Limb (tissue), 2 donors: ENCODE results near the gene RAB21.
A peak's percentile ranks its signal among the peaks of the same experiment; 100 is the strongest.
"Not testable (repeated sequence)": the region's sequence is repeated elsewhere in the genome, so short reads cannot be mapped to it uniquely, and the experiment has no call there.

Experiments
- DNase-seq, 2 donors: peaks; one replicate each; pipeline ENCODE4 v3.0.0-alpha.2; 2016; ENCODE audit errors: extremely low spot score in 2 of 2

The RAB21 gene

DNA sequence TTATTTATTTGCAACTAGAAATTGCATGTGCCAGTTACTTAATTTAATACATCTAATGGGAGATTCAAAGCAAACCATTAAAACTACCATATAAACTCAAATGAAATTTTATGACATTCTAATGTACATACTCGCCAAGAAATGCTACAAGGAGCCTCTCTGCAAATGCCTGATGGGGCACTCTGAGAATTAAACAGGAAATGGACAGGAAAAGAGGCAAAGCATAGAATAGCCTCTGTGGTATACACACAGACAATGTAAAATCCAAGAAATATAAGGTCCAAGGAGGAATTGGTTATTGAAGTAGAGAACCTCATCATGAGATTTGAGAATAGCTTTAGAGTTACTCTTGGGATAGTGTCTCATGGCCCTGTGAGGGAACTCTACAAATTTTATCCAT lies 41.2 kb downstream of the RAB21 start:
- DNase-seq: no peak

DNA sequence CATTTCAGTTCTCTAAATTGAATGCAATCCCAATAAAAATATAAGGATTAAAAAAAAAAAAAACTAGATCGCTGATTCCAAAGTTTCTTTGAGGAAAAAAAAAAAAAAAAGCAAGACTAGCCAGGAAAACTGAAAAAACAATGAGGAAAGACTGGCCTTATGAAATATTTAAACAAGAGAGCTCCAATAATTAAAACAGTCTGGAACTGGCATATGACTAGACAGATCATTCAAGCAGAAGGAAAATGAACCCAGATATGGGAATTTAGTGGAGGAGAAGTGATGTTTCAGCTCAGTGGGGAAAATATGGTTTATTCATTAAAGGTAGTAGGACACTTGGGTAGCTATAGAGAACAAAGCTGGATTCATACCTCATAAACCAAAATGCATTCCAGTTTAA lies 42.9 kb downstream of the RAB21 start:
- DNase-seq: peak in 1 of 2 donors; percentile 9

DNA sequence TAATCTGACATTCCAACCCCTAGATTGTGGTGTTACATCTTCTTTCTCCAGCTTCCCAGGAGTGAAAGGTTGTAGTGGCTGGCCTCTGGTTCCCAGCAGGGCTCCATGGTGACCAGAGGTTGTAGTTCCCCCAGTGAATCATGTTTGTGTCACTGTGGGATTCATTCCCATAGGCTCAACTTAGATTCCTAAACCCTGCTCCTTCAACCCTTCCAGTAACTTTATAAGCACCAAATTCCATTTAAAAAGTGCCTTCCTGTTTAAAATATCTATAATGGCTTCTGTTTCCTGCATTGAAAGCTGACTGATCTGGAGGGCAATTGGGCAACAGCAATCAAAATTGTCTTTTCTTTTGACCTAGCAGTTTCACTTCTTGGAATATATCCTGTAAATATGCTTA lies 44.4 kb downstream of the RAB21 start:
- no peak for DNase-seq

DNA sequence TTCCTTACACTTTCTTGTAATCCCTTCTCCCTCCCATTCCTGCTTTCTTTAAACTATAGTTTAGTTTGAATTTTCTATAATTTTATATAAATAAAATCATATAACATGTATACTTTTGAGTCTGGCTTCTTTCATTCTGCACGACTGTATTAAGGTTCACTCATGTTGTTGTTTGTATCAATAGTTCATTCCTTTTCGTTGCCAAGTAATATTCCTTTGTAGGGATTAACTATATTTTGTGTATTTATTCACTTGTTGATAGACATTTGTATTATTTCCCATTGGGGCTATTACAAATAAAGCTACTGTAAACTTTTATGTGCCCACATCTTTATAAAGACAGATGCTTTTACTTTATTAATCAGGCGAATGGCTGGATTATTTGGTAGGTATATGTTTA lies 45.5 kb downstream of the RAB21 start:
- DNase-seq: no peak

DNA sequence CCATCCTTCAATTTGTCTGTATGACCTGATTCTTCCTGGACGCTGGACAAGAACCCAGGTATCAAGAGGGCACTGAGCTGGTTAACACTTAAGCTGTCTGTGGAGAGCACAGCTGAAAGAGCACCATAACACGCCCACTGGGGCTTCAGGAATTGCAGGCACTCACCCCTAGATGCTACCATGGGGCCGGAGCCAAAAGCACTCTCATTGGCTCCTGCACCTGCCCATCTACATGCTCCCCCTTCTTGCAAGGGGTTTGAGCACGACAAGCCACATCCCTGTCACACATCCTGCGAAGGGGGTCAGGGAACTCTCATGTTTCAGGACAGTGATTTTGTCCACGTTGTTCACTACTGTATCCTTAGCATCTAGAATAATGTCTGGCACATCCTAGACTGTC lies 49.8 kb downstream of the RAB21 start:
- no peak for DNase-seq

DNA sequence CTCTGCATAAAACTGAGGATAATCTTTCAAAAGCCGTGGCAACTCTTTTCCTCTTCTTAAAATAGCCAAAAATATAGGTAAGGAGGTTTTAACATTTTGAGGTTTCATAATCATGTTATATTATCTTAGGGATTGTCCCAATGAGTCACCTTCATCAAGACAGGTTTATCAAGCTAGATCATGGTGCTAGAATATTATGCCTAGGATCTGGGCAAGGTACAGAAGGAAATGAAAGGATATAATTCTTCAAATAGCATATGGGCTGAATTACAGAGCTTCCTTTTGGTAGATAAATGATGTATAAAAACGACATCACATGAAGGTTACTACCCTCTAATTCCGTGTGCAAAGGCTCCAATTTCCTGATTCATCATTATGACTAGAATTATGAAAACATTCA lies 56.3 kb downstream of the RAB21 start:
- no peak for DNase-seq

DNA sequence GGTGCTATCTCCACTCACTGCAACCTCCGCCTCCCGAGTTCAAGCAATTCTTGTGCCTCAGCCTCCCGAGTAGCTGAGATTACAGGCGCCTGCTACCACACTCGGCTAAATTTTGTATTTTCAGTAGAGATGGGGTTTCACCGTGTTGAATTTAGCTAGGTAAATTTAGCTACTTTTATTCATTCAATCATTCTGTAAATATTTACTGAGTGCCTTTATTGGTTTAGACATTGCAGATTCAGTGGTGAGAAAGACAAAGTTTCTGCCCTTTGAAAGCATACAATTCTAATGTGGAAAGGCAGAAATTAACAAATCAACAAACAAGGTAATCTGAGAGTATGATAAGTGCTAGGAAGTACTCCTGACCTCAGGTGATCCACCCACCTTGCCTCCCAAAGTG lies 60.6 kb downstream of the RAB21 start:
- not testable (repeated sequence) for DNase-seq

DNA sequence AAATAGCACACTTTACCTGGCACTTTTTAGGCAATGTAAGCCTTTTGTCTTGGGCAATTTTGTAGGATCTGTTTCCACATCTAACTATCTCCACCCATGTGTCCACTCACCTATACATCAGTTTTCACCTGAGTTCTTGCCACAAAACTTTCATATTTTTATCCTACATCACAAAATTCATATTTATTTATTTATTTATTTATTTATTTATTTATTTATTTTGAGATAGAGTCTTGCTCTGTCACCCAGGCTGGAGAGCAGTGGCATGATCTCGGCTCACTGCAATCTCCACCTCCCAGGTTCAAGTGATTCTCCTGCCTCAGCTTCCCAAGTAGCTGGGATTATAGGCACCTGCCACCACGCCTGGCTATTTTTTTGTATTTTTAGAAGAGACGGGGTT lies 67.4 kb downstream of the RAB21 start:
- not testable (repeated sequence) for DNase-seq

DNA sequence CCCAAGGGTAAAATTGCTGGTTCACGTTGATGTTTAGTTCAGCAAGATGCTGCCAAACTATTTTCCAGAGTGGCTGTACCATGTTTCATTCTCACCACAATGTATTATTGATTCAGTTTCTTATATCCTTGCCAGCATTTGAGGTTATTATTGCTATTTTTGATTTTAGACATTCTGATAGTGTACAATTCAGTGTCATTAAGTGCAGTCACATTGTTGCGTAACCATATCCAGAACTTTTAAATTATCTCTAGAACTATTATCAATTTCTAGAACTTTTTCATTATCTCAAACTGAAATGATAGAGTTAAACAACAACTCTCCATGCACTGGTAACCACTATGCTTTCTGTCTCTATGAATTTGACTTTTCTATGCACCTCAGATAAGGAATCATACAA lies 74.2 kb downstream of the RAB21 start:
- no peak for DNase-seq

DNA sequence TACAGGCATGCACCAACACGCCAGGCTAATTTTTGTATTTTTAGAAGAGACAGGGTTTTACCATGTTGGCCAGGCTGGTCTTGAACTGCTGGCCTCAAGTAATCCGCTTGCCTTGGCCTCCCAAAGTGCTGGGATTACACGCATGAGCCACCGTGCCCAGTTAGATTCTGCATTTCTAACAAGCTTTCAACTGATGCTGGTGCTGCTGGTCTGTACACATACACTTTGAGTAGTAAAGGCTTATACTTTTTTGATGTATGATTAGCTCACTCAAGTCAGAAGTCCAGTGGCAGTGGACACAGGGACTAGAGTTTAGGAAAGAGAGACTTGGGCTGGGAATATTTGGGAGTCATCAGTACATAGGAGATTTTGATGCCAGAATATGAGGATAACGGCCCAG lies 82.7 kb downstream of the RAB21 start:
- DNase-seq: no peak

DNA sequence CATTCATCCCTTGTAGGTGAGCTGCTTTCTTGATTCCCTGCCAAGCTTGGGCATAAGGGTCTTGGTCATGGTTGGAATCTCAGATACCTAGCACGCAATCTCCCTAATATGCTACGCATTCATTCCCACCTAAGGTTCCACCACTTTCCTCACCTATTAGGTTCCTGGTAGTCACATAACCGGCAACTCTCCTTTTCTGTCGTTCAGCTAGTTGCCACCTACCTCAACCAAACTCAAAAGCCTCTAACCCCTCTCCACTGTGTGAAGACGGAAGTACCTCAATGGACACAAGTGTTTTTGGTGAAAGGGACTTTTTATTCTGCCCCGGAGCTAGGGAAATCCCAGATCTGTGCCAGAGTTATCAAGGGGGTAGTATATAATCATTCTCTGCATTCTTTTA lies 83.6 kb downstream of the RAB21 start:
- DNase-seq: no peak

DNA sequence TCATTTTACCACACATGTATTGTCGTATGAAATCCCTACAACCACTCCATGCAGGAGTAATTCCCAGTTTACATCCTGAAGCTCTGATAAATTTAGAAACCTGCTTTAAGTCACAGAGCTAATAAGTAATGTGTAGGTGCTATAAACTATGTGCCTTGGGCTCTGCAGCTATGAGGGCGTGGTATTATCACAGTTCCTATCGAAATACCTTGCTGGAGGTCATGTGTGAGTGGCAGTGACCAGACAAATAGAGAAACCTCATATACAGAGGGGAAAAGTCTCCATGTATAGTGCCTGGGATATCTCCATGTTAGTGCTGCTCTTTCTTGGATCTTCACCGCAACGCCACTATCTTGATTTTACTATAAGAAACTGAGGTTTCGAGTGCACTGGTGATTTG lies 84.0 kb downstream of the RAB21 start:
- no peak for DNase-seq

DNA sequence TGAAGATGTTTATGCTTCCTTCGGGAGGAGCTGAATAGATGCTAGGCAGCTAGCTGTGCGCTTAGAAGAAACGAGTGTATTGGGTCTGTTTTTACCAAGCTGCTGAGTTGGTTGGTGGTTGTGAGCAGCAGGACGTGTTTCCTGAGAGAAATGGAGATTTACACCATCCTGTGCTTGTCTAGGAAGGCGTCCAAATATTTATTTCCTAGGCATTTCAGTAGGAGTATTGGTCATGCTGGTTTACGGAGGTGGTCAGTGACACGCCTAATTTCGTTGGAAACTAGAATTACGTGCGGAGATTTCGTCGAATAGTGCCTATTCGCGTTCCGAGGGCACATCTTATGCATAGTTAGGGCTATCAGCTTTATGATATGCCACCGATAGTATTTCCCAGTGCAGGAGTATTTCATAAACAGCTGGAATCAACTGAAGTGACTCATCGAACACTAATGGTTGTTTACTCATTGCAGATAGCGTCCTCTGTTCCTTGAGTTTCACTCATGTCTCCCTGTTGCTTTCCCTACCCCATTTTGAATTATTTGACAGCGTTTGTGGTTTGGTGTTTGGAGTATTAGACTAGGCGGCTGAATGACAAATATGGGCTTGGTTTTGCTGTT lies 85.7 kb downstream of the RAB21 start:
- DNase-seq: peak in 1 of 2 donors; percentile 39

DNA sequence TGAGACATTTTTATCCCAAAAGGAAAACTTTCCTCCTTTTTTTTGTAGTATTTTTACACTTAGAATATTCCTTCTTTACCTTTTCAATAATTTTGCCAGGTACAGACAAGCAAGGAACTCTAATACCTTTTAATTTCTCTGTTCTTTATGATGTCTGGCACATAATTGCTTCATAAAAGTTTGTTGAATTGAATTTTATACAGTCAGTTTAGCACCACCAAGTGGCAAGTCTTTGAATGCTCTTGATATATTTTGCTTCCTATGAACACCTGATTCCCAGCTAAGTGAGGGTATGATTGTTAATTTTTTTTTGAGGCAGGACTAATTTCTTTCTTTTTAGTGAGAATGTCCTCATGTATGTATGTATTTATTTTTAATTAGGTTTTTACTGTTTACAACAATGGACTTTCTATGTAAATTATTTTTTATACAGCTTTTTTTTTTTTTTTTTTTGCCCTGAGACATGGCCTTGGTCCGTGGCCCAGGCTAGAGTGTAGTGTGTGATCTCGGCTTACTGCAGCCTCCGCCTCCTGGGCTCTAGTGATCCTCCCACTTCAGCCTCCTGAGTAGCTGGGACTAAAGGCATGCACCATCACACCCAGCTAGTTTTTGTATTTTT lies 91.8 kb downstream of the RAB21 start:
- peak in 1 of 2 donors; percentile 34 for DNase-seq

DNA sequence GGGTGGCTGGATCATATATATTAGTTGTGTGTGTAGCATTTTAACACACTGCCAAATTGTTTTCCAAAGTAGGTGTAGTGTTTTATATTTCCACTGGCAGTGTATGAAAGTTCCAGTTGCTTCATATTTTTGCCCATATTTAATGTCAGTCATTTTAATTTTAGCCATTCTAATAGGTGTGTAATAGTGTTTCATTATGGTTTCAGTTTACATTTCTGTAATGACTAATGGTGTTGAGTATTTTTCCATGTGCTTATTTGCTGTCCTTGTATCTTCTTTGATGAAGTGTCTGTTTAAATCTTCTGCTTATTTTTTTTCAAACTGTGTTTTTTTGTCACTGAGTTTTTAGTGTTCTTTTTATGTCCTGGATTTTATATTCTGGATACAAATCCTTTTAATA lies 93.5 kb downstream of the RAB21 start:
- DNase-seq: no peak

DNA sequence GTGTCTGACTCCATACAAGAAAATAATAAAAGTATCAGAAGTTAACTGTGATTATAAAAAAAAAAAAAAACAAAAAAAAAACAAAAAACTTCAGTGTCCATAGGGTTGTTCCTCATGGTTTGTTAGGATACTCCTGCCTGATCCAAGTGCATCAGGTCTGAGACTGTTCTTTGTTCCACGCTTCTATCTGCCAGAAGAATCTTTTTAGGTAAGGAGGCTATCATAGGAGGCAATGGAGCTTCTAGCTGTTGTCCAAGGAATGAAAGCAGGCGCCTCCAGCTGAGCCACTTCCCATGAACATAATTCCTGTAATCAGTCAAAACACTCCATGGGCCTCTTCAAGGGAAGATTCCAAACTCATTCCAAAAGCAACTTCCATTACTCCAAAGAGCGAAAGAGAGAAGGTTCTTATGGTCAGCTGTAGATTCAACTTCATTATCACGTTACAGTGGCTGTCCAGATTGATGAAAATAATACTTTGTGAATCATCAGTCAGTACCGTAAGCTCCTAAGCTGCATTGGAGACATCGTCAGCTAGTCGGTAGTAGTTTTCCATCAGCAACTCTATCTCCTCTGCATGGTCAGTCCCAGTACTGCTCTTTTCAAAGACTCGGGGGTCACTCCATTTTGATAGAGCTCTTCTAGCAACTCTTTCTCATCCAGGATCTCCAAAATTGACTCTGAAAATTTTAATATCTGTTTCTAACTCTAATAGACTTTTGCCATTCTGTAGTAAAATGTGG lies 94.6 kb downstream of the RAB21 start:
- DNase-seq: no peak
